Caco-2 (cell line): ENCODE data around the gene HRG. TPM values are rescaled to one million over a fixed set of nuclear protein-coding genes. Genes with fewer than 3 reads are reported as not detected.

ENCODE experiments used
- BruUV-seq: library from RNA; stranded (reverse); fragments of 400-500 nt; replicated peaks from 2 replicates; lab custom pipeline; 2021; lab: Mats Ljungman, UMichigan
- CTCF ChIA-PET: fragments of 300-600 bp; sonication (Branson Sonifier 250); formaldehyde crosslinking; loops from one replicate; lab custom pipeline; 2022; ENCODE audit warnings: antibody characterized with exemption; lab: Charles Lee
- POLR2A ChIA-PET: fragments of 300-600 bp; sonication (Branson Sonifier 250); formaldehyde crosslinking; loops from one replicate; lab custom pipeline; 2022; ENCODE audit warnings: antibody characterized with exemption; lab: Charles Lee
- DNase-seq, 2 experiments: peaks; one replicate each; pipeline versions ENCODE4 v3.0.0 to v3.0.0-alpha.2; 2020 to 2022
- H3K27me3 ChIP-seq: replicated peaks from 2 replicates; pipeline ENCODE4 v1.6.0; 2011; ENCODE audit warnings: low read length; ENCODE audit not compliant: control insufficient read depth, insufficient read depth
- H3K36me3 ChIP-seq: 2 replicates; pipeline ENCODE4 v1.5.1; 2011; ENCODE audit warnings: low read length; ENCODE audit not compliant: control insufficient read depth, insufficient read depth
- H3K4me1 ChIP-seq: fragments of 250-450 bp; sonication (Bioruptor Pico); 2 replicates; pipeline ENCODE4 v1.5.1; 2020; ENCODE audit warnings: mild to moderate bottlenecking
- H3K4me3 ChIP-seq: 2 replicates; pipeline ENCODE4 v1.5.1; 2011; ENCODE audit warnings: low read depth, mild to moderate bottlenecking, control low read depth, low read length
- H3K9me3 ChIP-seq: fragments of 250-450 bp; sonication (Bioruptor Pico); 2 replicates; pipeline ENCODE4 v1.5.1; 2020; ENCODE audit warnings: mild to moderate bottlenecking, moderate library complexity
- H3K27ac Mint-ChIP-seq: one replicate; pipeline ENCODE4 v1.8.0; 2022; ENCODE audit warnings: mixed read lengths; ENCODE audit not compliant: unreplicated experiment
- H3K27me3 Mint-ChIP-seq: one replicate; pipeline ENCODE4 v1.8.0; 2022; ENCODE audit warnings: mixed read lengths; ENCODE audit not compliant: insufficient read depth, unreplicated experiment
- H3K36me3 Mint-ChIP-seq: one replicate; pipeline ENCODE4 v1.8.0; 2022; ENCODE audit warnings: mild to moderate bottlenecking, mixed read lengths; ENCODE audit not compliant: insufficient read depth, unreplicated experiment
- H3K4me1 Mint-ChIP-seq: one replicate; pipeline ENCODE4 v1.8.0; 2022; ENCODE audit warnings: low read depth, mixed read lengths; ENCODE audit not compliant: unreplicated experiment
- H3K4me3 Mint-ChIP-seq: one replicate; pipeline ENCODE4 v1.8.0; 2022; ENCODE audit warnings: mild to moderate bottlenecking, moderate library complexity, mixed read lengths; ENCODE audit not compliant: unreplicated experiment
- H3K9me3 Mint-ChIP-seq: one replicate; pipeline ENCODE4 v1.8.0; 2022; ENCODE audit warnings: mixed read lengths; ENCODE audit not compliant: unreplicated experiment
- intact Hi-C: fragments of 100-400 bp; cut with micrococcal nuclease; formaldehyde crosslinking; loops from one replicate; pipeline ENCODE4 v1.10.0; 2022; ENCODE audit not compliant: unreplicated experiment
- total RNA-seq: library from RNA; stranded (reverse); gene quantifications from 2 replicates; pipeline ENCODE4 v1.2.3, GENCODE V29; 2022
- TF ChIP-seq, protein P1 (sequence below), 2 experiments: fragments of 200-600 bp in 1 of 2; IDR thresholded peaks; 1 replicate in 1 of 2; 2 replicates in 1 of 2; pipeline versions ENCODE4 v1.5.1 to v1.8.0; 2011 to 2022; ENCODE audit warnings: antibody characterized with exemption in 1 of 2, control low read depth in 1 of 2, inconsistent platforms in 1 of 2, low read depth in 1 of 2, low read length in 1 of 2, mild to moderate bottlenecking in 1 of 2, moderate library complexity in 1 of 2; ENCODE audit not compliant: insufficient read depth in 1 of 2, severe bottlenecking in 1 of 2, unreplicated experiment in 1 of 2

The HRG gene
- total RNA-seq, 1 experiment from 2014 or later, result not detected

DNA sequence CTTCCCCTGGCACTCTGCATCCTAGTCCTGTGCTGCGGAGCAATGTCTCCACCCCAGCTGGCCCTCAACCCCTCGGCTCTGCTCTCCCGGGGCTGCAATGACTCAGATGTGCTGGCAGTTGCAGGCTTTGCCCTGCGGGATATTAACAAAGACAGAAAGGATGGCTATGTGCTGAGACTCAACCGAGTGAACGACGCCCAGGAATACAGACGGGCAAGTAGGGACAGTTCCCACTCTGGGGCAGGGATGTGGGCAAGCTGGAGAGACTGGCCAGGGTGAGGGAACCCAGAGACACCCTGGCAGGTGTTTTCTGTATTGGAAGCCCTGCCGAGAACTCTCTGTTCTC lies 25.4 kb upstream of the HRG start:
- Histone ChIP-seq H3K9me3 (no peaks in the 10 kb centered on the region), H3K4me3 (no peak overlapping the region), H3K4me1 (no peaks in the 10 kb centered on the region), H3K36me3 (no peaks in the 10 kb centered on the region; the same call in 1 of the 2 replicates), H3K27me3 (no peaks in the 10 kb centered on the region)
- H3K9me3 Mint-ChIP-seq, result no peaks in the 10 kb centered on the region
- H3K36me3 Mint-ChIP-seq, result no peaks in the 10 kb centered on the region
- BruUV-seq, result no TSS peak
- H3K4me1 Mint-ChIP-seq, result peaks cover 4% of the 10 kb centered on the region
- H3K27ac Mint-ChIP-seq, result no peak overlapping the region
- intact Hi-C loops, result no loop called here
- TF ChIP-seq, protein P1, sequence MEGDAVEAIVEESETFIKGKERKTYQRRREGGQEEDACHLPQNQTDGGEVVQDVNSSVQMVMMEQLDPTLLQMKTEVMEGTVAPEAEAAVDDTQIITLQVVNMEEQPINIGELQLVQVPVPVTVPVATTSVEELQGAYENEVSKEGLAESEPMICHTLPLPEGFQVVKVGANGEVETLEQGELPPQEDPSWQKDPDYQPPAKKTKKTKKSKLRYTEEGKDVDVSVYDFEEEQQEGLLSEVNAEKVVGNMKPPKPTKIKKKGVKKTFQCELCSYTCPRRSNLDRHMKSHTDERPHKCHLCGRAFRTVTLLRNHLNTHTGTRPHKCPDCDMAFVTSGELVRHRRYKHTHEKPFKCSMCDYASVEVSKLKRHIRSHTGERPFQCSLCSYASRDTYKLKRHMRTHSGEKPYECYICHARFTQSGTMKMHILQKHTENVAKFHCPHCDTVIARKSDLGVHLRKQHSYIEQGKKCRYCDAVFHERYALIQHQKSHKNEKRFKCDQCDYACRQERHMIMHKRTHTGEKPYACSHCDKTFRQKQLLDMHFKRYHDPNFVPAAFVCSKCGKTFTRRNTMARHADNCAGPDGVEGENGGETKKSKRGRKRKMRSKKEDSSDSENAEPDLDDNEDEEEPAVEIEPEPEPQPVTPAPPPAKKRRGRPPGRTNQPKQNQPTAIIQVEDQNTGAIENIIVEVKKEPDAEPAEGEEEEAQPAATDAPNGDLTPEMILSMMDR (IDR thresholded peaks at IDR 0.05; ENCODE audit: insufficient read depth in 1 of 2, low read depth in 1 of 2, low read length in 1 of 2, severe bottlenecking in 1 of 2, unreplicated experiment in 1 of 2), result no peak
- DNase-seq, result no peak
- H3K4me3 Mint-ChIP-seq, result no peak overlapping the region
- no peaks in the 10 kb centered on the region for H3K27me3 Mint-ChIP-seq
- POLR2A ChIA-PET, result no interaction called here
- CTCF ChIA-PET, result no interaction called here

DNA sequence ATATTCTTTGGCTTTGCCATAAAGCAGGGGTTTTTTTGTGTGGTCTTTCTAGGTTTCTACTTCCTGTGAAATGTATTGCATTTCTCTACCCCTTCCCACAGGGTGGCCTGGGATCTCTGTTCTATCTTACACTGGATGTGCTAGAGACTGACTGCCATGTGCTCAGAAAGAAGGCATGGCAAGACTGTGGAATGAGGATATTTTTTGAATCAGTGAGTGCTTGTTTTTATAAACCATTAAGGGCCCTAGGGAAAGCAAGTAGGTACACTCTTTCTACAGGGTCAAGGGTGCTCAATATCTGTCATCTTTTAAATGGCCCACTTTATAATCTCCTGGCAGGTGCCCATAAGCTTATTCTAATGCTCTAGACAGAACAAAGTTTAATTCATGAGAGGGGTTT lies 24.9 kb upstream of the HRG start:
- no peaks in the 10 kb centered on the region for H3K27me3 Mint-ChIP-seq
- TF ChIP-seq, protein P1 (IDR thresholded peaks at IDR 0.05; ENCODE audit: insufficient read depth in 1 of 2, low read depth in 1 of 2, low read length in 1 of 2, severe bottlenecking in 1 of 2, unreplicated experiment in 1 of 2), result no peak
- no peaks in the 10 kb centered on the region for H3K9me3 ChIP-seq
- no peaks in the 10 kb centered on the region for H3K36me3 Mint-ChIP-seq
- intact Hi-C loops, result no loop called here
- no peak overlapping the region for H3K4me3 ChIP-seq
- H3K4me3 Mint-ChIP-seq, result no peak overlapping the region
- DNase-seq, result no peak
- no peaks in the 10 kb centered on the region for H3K9me3 Mint-ChIP-seq
- no peak overlapping the region for H3K27ac Mint-ChIP-seq
- CTCF ChIA-PET, result no interaction called here
- no peaks in the 10 kb centered on the region for H3K27me3 ChIP-seq
- no peaks in the 10 kb centered on the region for H3K4me1 ChIP-seq
- BruUV-seq, result no TSS peak
- no peaks in the 10 kb centered on the region; the same call in 1 of the 2 replicates for H3K36me3 ChIP-seq
- H3K4me1 Mint-ChIP-seq, result peaks cover 4% of the 10 kb centered on the region
- POLR2A ChIA-PET, result no interaction called here

DNA sequence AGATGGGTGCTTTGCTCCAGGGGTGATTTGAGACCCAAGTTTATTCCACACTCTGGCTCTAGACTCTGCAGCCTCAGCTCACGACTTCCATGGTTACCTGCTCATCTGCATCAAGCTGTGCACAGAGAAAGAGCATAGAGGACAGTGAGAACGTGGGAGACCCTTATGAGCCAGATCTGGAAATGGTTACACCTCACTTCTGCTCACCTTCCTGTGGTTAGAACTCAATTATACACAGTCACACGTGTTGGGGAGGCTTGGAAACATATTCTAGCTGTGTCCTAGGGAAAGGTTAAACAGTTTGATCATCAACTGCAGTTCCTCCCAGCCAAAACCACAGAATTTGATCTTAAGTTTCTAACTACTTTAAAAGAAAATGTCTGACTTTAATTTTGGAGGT lies 23.8 kb upstream of the HRG start:
- no peaks in the 10 kb centered on the region for H3K9me3 ChIP-seq
- BruUV-seq, result no TSS peak
- DNase-seq, result no peak
- TF ChIP-seq, protein P1 (IDR thresholded peaks at IDR 0.05; ENCODE audit: insufficient read depth in 1 of 2, low read depth in 1 of 2, low read length in 1 of 2, severe bottlenecking in 1 of 2, unreplicated experiment in 1 of 2), result no peak
- no peak overlapping the region for H3K4me3 ChIP-seq
- H3K27me3 ChIP-seq, result no peaks in the 10 kb centered on the region
- intact Hi-C loops, result no loop called here
- no peaks in the 10 kb centered on the region for H3K36me3 Mint-ChIP-seq
- no peaks in the 10 kb centered on the region; the same call in 1 of the 2 replicates for H3K36me3 ChIP-seq
- POLR2A ChIA-PET, result no interaction called here
- no peak overlapping the region for H3K27ac Mint-ChIP-seq
- CTCF ChIA-PET, result interaction anchor here (0.6 kb wide), 1 partner anchor 73 kb away, joined by 4 read pairs; no protein-coding TSS in a partner anchor
- no peaks in the 10 kb centered on the region for H3K4me1 Mint-ChIP-seq
- no peak overlapping the region for H3K4me3 Mint-ChIP-seq
- no peaks in the 10 kb centered on the region for H3K9me3 Mint-ChIP-seq
- H3K27me3 Mint-ChIP-seq, result no peaks in the 10 kb centered on the region
- no peaks in the 10 kb centered on the region for H3K4me1 ChIP-seq
